ENCODE measurements around the gene DSTN.

Gene DSTN

DNA sequence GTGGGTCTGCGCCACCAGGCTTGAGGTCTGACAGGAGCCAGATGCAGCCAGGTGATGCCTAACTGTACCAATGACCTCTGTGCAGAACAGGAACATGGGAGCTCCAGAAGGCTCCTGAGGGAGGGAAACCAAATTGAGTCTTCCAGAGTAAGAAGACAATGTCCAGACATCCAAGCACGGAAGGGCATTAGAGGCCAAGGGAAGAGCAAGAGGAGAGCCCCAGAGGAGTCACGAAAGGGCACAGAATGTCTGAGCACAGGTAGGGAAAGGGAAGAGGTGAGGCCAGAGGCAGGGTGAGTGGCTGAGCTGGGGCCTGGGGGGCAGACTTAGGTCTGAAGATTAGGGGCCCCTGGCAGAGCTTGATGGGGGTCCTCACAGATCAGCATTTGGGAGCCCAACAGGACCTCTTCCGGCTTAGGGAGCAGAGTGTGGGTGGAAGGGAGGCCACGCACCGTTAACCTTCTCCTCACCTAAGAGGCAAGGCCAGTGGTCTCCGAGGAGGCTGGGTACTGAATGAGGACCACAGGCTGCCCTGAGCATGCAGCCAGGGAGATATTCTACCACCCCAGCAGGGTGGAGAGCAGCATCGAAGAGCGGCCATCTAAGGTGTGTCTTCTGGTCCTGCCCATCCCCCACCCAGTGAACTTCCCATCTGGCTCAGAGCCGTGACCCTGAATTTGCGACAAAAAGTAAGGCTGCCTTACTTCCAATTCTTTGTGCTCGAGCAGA, 70.4 kb downstream of the DSTN start:
- no peak for DNase-seq

DNA sequence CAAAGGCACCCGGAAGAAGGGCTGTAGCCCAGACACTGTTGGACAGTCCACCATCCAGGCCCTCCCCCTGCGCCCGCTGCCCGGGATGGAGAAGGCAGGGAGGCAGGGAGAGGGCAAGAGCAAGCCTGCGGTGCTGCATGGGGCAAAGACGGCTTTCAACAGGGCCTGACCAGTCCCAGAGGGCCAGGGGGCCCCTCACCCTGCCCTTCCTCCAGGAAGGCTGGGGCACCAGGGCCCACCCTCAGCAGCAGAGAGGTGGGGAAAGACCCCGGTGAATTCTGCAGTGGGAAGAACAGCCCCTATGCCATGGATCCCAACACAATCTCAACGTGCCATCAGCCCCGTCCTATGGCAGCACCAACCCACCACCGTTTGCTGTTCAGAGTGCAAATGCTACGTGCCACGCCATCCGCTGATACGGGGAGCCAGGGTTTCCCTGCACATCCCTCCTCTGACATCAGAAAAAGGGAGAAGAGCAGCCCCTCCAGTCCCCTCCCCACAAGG, 71.1 kb downstream of the DSTN start:
- DNase-seq = no peak

DNA sequence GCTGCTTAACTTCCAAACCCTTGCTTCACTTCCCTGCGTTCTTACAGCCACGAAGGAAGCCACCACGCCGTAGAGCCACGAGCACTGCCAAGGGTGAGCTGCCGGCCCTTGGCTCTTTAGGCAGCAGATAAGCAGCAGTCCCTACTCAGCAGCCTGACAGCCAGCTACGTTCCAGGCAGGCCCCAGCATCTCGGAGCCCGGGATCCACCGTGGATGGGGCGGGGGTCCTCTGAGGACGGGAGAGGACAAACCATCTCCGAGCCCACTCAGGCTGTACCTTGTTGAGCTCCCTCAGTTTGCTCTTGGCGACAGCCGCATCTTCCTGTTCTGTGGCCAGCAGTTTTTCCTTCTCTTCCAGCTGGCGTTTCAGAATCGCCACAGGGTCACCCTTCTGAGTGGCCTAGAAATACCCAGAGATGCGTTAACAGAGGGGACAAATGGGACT, 71.7 kb downstream of the DSTN start:
- no peak for DNase-seq

DNA sequence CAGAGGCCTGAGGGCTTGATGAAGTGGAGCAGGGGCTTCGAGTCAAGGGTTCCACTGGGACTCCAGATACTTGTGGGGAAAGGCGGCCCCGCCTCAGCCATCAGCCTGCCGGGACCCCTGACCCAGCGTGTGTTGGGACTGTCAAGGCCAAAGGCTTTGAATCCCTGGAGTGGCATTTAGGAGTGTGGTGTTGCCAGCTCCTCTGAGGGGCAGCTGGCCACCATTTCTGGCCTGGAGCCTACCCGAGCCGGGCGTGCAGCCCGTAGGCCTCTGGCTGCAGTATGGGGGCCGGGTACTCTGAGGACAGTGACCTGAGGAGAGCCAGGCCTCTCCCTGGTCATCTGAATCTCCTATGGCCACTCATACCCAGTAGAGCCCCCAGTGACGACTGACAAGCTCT, 72.1 kb downstream of the DSTN start:
- no peak for DNase-seq

DNA sequence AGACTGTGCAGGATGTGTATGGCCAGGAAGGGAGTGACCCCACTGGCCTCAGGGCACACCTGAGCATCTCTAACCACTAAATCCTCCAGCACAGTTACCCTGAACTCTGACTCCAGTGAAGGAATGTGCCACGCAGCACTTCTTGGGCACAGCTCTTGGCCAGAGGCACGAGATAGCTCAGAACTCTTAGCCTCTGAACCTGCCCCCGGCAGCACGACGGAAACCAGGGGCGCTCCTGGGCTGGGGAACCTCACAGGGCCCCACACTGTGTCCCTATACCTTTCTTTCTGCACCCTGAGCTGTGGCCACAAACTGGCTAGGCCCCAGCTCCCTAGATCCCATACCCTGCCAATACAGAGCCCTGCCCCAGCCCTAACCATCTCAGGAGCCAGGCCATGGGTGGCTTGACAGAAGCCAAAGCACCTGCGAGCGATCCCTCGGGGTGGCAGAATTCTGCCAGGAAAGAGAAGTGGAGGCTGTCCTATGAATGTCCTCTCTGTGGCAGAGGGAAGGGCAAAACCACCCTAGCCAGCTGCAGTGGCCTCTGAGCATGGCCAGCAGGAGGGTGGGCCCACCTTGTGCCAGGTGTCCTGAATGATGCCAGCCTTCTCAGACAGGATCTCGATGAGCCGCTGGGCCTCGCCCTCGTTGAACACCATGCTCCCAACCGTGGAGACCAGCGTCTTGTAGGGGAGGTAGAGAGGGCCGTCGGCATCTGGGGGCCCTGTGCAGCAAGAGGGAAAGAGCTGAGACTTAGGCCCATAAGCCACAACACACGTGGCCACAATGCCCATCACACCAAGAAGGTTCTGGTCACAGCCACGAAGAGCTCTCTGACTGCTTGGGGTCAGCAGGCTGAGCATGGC, 72.8 kb downstream of the DSTN start:
- DNase-seq = no peak

DNA sequence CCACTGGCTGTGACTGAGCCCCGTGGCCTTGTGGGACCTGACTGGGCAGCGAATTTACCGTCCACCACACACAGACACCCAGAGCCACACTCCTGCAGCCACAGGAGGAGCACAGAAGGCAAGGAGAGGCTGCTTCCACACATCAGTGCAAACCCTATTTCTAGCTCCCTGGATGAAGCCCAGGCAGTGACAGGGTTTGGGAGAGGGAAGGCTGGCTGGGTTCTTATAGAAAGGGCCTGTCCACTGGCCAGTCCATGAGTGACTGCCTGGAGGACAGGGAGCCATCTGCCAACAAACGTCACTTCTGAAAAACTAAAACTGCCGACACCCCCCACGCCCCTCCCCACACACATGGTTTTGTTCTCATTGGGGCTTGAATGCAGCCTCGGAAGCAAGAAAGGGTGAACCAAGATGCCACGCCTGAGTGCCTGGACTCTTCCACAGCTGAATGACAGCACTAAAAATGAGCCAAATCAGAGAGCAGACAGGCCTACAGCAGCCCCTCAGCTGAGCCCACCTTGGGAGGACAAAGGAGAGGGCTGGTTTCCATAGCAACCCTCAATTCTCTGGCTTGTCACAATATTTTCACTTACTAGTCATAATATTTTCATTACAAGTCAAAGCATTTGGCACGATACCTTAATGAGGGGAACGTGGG, 73.8 kb downstream of the DSTN start:
- DNase-seq = no peak

DNA sequence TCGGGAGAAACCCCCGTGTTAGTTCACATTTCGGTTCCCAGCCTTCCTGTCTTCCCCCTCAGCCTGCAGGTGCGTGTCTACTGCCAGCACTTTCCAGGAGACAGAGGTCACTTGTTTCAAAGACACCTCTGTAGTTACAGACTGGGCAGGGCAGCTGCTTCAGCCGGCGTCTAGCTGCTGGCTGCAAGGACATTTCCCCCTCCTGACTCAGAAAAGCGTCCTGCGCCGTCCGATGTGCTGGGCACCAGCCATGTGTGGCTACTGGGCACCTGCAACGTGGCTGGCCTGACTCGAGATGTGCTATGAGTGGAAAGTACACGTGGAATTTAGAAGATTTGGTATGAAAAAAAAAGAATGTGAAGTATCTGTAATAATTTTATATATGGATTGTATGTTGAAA, 74.6 kb downstream of the DSTN start:
- no peak for DNase-seq

DNA sequence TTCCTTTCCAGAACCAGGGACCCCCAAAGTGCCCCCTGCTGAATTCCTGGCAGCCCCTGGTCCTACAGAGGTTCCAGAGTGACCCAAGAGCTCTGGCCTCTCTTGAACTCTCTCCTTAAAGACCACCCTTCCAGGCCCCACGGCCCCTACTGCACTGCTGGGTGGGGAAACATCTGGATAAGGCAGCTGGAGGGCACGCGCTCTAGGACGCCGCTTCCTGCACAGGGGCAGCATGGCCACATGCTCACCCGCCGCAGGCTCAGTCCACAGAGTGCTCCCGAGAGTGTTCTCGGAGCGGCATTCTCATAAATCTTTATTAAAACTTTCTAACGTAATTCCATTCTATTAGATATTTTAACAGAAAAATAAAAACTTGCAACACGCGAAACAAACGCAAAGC, 75.1 kb downstream of the DSTN start:
- DNase-seq = no peak

DNA sequence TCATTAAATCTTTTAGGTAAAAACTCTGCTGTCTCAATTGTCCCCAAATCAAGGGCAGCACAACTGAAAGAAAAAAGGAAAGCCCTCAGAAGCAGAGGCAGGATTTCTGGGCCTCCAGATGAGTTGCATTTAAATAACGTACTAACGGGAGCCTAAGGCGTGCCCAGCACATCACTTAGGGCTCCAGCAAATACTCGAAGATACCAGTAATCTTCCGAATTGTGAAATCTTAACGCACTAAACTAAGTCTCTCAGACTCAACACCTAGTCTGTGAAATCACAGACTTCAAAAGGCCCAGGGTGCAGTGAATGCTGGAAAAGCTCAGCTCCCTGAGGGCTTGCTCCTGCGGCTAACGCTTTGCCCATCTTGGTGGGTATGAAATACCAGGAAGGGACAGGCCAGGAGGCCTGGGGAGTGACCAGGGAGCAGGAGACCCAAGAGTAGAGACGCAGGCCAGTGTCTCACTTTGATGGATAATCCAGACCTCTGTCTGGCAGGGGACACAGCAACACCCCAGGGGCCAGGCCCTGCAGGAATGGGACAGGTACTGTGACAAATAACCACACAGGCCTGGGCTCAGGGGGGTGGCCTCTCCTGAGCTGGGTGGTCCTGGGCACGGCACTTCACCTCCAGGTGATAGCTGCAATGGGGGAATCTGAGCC, 75.8 kb downstream of the DSTN start:
- DNase-seq = no peak

DNA sequence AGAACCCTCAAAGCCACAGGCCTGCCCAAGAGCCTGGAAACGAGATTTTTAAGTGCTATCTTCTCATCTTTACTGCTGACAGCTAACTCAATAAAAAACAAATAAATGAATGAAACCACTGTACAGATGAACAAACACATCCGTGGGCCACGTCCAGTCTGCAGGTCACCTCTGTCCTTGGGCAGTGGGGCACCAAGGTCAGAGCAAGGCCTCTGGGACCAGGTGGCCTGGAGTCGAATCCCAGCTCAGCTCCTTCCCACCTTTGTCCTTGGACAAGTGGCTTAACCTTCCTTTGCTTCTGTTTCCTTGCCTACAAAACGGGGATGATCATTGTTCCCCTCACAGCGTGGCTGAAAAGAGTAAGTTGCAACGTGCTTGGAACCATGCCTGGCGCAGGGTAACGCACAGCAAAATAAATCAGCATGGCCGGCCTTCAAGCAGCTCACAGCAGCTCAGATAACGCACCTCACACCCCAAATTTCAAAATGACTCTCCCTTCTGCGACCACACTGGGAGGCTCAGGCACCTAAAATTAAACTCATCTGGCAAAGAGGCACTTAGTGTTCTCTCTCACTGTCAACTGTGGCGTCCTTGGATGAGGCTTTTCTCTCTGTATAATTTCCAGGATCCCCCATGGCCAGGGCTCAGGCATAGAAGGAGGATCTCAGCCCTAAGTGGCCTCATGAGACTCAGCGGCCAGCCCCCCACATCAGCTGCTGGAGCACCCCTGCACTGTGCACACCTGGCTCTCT, 76.5 kb downstream of the DSTN start:
- DNase-seq = no peak

DNA sequence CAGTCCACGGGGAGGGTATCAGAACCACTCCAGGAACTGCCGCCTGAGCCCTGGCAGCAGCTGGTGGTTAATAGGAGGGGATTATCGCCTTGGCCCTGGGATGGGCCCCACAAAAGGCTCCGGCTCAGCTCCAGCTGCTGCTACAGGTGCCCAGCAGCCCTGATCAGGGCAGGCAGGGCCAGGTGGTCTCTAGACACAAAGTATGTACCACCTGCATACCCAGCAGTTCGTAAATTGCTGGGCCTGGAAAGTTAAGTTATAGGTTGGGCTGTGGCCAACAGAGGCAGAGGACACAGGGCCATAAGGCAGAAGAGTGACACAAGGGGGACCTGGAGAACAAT, 77.1 kb downstream of the DSTN start:
- DNase-seq = no peak

DNA sequence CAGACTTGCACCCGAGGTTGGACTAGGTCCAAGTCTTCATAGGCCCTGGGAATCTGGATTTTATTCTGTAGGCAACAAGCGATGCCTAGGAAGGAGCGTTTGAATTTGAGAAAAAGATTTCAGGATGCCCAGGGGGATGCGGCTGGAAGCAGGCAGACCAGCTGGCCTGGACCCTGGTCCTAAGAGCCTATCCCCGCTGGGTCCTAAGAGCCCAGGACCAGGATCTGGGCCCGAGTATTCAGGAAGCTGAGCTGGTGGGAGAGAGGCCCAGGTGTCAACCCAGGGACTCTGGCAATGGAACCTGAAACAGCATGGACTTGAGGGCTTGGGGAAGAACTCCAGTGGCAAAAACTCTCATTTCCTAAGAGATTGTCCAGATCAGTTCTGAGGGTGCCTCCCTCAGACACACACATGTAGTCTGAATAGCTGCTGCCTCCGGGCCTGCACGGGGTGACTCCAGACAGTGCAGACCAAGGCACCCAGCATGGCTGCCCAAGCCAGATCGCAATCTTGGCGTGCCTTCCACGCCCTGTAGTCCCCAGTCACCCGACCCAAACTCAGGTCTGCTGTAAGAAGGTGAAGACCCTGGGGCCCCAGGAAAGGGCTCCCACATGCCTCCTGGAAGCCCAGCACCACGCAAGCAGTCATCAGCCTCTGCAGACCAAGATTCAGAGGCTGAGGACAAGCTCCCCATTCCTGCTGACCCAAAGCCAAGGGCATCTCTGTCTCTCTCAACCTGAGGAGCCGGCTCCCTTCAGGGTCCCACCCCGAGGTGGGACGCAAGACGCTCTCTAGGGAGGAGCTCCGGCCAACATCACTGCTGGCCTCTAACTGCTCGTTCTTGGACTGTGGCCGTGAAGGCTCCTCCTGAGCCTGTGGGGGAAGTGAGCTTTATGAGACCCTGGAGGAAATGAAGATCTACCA, 77.8 kb downstream of the DSTN start:
- DNase-seq = no peak

DNA sequence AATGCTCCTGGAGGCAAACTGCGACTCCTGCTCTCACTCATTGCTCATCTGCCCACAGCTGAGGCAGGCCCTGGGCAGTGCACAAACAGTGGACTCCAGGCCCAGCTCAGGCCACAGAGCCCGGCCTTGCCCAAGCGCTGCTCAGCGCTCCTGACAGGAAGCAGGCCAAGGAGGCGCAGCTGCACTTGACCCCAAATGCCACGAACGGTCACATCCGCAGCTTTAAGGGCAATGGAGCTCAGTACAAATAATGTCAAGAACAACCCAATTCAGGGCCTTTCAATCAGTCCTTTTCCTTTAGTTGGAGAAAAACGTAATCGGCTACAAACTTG, 78.4 kb downstream of the DSTN start:
- DNase-seq = no peak

DNA sequence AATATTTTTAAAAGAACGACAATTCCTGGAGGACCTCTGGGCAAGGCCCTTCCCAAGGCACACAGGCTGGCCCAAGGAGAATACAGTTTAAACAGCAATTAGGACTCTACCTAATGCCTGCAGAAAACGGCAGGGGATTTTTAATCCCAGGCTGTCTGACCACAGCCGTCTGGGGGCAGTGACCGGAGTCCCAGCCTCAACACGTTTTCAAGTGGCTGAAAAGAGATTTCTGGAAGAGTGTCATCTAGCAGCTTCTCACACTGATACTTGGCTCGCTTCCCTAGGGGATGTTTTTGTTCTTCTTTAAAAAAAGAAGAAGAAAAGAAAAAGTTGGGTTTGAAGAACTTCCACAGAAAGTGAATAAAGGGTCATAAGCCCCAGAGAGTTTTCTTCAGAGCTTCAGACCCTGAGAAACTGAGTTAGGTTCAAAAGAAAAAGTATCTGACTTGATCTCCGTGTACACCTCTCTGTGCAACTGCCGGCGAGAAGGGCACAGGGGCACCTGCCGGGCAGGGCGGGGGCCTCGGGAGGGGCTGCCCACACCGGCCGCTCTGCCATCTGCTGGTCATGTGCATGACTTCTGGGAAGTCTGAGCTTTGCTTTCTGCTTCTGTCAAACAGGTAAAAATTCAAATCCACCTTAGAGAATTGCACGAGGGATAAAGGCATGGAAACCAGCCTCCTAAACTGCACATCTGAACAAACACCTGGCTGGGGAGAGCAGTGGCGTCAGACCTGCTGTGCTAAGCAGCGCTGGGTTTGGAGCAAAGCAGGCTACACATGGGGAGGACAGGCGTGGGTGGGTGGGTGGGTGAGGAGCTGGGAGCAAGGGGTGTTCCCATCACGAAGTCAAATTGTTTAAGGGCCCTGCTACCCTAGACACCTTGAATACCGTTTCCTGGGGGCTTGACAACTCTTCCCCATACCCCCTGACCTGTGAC, 79.2 kb downstream of the DSTN start:
- DNase-seq = peak; percentile 8

DNA sequence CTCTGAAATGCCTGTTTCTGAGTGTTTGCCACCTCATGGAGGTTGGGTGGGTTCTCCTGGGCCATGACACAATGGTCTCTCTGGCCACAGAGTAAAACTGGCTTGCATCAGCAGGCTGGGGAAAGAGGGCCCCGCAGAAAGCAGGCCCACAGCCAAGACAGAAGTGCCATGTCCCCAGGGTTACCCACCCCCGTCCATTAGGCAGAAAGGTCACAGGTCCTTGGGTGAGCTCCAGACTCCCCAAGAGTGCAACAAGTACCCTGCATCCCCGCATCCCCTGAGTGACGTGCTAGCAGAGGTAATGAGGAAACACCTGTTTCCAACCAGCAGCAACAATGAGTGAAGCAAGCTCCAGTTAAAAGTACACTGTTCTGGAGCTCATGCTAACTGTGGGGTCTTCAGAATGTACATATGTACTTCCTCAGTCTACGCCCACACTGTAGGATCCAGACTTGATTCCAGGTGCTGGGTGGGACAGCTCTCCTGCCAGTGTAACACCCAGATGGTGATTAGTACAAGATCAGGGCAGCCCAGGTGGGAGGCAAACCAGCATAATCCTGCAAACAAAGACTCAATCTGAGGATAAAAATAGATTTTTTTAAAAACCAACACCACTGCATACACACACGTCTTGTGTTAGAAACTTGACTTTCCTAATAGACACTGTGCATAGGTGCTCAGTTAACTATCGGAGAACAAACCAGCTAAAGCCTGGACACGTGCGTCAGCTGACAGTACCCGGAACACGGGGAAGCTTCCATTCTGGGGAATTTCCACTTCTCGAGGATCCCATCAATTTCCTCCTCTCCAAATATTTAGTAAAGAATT, 80.6 kb downstream of the DSTN start:
- no peak for DNase-seq

DNA sequence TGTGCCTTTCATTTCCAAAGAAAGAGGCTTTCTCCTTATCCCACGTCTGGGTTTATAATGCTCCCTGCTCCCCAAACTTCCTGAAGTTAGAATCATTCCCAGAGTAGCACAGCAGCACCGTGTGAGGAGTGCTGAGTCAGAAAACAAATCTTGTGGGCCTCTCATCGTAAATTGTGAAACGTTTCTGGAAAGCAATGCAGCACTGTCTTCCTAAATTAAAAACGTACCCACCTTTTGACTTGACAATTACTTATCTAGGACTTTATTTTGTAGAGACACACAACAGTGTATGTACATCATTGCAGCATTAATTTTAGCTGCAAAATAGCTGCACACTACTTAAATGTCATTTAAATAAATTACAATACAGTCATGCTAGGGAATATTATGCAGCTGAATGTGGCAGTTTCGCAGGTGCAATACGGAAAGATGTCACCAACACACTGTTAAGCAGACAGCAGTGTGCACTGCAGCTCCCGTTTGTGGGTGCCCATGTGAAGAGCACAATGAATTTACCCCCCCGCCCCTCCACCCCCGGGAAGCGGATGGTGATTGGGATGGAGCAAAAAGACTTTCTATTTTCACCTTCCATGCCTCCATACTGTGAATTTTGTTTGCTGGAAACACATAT, 81.4 kb downstream of the DSTN start:
- no peak for DNase-seq

DNA sequence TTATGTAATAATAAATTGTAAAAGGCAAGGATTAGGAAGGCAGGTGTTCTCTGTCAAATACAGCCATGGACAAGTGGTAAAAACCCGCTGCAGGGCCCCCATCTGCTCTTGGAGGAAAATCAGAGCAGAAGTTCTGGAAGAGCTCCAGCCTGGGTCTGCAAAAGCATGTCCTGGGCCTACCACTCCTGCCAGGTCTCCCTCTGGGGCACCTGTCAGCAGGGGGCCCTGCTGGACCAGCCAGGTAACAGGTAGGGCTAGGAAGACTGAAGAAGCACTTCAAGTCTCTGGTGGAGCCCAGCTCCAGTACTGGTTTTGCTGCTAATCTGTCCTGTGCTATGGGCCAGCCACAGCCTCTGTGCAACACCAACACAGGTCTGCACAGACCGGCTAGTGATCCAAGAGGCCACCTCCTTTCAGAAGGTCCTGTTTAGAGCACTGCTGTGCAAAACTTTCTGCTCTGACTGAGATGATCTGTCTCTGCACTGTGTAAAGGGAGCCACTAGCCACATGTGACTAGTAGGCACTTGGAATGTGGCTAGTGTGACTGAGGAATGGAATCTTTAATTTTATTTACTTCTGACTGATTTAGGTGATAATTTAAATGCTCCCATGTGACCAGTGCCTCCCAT, 82.0 kb downstream of the DSTN start:
- DNase-seq = no peak

DNA sequence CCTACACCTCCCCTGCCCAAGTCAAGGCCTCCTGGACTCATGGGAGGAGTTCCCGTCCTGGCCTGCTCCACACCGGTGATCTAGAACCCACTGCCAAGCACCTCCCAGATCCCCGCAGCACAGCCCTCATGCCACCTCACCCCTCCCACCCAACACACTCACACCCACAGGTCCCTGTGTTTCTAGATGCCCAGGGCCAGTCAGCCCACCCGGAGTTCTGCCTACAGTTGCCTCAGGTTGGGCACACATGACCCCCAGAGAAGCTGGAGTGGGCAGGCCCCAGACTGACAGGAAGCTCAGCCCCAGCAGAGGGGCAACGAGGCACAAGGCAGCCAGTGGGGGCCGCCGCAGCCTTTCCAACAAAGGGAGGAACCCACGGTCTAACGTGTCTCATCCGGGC, 82.5 kb downstream of the DSTN start:
- no peak for DNase-seq
